Epithelial cell of proximal tubule (primary cell): ENCODE measurements around the gene IFNGR1. TPM values are rescaled to one million over a fixed set of nuclear protein-coding genes. Genes with fewer than 3 reads are reported as not detected.

Experiments used
- DNase-seq: peaks from one replicate; pipeline ENCODE4 v3.0.0-alpha.2; 2011; ENCODE audit warnings: low read depth
- H3K4me3 ChIP-seq: 2 replicates; pipeline ENCODE4 v1.5.1; 2011; ENCODE audit warnings: low read depth, mild to moderate bottlenecking, low read length
- total RNA-seq: library from RNA; depleted of rRNA; stranded (reverse); fragments of >200 nt; gene quantifications from 2 replicates; pipeline ENCODE4 v1.2.3, GENCODE V29; 2015
- TF ChIP-seq, protein P1 (sequence below): conservative IDR thresholded peaks from 2 replicates; pipeline ENCODE4 v1.5.1; 2012; ENCODE audit warnings: low read depth, mild to moderate bottlenecking, low read length

IFNGR1 gene
- total RNA-seq, 1 donor from 2014 or later: 27.2 TPM

DNA sequence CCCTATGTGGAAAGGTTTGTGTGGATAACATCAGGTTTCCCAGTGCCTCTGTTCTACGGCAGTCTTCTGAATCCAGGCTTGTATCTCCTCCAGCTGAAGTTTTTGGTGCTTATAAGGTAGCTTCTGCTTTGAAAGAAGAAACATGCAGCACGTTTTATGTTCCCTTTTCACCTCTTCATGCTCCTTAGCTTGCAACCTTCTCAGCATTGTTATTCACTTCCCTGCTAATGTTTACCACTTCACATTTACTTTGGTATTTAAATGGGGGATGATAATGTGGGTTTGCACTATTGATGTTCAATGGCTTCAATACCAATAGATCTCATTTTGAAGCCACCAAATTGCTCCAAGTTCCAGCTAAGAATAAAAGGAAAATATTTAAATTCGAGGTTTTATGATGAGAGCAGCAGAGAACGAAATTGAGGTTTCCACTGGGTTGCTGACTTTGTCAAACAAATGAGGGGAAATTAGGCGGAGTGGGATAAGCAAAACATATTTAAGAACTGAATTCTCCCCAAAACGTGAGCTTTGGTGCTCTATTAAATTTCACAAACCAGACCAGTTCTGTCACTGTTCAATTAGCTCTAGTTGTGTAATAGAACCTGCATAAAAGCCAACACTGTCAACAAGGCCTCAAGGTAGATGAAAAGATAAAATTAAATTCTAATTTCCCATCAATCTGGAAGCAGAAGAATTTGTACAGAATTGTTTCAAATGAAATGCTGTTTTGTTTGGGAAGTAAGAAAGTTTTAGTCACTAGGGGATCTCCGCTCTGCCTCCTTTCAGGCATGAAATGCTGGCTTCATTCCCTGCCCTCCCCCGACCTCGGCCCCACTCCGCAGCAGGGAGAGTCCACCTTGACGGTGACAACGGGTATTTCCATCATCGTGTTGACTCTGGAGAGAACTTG is 47.1 kb downstream of the IFNGR1 start:
- peak; percentile 51 for DNase-seq
- TF ChIP-seq, protein P1, sequence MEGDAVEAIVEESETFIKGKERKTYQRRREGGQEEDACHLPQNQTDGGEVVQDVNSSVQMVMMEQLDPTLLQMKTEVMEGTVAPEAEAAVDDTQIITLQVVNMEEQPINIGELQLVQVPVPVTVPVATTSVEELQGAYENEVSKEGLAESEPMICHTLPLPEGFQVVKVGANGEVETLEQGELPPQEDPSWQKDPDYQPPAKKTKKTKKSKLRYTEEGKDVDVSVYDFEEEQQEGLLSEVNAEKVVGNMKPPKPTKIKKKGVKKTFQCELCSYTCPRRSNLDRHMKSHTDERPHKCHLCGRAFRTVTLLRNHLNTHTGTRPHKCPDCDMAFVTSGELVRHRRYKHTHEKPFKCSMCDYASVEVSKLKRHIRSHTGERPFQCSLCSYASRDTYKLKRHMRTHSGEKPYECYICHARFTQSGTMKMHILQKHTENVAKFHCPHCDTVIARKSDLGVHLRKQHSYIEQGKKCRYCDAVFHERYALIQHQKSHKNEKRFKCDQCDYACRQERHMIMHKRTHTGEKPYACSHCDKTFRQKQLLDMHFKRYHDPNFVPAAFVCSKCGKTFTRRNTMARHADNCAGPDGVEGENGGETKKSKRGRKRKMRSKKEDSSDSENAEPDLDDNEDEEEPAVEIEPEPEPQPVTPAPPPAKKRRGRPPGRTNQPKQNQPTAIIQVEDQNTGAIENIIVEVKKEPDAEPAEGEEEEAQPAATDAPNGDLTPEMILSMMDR: no peak
- H3K4me3 ChIP-seq: no peak overlapping the region

DNA sequence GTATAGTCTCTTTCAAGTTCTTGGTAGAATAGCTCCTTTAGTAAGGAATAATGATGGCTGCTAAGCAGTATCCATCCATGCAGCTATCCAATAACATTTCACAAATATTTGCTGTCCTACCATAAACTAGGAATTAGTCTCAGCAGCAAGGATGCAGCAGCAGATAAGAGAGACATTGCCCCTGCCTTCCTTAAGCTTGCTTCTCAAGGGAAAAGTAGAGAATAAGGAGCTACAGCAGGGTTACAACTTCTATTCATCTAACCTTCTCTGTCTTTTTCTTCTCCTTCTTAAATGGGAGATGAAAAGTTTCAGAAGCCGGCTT is 48.2 kb downstream of the IFNGR1 start:
- no peak for DNase-seq
- TF ChIP-seq, protein P1: no peak

DNA sequence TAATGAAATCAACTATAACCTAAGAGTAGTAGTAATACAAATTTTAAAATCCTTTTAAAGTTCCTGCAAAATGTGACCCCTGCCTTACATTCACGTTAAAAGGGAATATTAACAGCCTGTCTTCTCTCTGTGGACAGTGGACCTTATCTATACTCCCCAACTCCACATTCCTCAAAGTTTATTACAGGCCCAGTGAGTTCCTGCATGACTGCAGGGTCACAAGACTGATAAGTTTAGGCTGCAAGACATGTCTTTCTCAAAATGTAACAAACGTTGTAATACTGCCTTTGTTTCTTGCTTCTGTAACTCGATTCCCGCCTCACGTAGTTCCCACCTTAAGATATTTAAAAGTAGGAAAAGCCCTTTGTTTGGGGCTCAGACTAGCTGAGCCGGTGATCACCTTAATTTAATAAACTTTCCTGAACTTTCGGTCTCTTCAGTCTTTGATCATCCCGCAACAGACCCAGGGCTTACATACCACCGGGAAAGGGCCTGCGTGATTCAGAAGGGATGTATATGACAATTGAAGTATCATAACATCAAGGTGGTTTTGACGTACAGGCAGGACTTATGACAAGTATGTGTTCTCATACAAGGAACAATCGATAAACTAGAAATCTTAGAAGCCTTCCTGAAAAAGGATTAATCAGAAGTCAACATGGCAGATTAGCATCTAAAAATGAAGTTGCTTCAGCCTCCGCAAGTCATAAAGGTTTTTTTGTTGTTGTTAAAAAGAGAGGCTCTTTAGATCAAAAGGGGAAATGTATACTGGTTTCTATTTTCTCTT is 48.7 kb downstream of the IFNGR1 start:
- H3K4me3 ChIP-seq: no peak overlapping the region
- TF ChIP-seq, protein P1: no peak
- no peak for DNase-seq

More for the DNA sequence above, 48.2 kb downstream of the IFNGR1 start:
- H3K4me3 ChIP-seq: no peak overlapping the region

DNA sequence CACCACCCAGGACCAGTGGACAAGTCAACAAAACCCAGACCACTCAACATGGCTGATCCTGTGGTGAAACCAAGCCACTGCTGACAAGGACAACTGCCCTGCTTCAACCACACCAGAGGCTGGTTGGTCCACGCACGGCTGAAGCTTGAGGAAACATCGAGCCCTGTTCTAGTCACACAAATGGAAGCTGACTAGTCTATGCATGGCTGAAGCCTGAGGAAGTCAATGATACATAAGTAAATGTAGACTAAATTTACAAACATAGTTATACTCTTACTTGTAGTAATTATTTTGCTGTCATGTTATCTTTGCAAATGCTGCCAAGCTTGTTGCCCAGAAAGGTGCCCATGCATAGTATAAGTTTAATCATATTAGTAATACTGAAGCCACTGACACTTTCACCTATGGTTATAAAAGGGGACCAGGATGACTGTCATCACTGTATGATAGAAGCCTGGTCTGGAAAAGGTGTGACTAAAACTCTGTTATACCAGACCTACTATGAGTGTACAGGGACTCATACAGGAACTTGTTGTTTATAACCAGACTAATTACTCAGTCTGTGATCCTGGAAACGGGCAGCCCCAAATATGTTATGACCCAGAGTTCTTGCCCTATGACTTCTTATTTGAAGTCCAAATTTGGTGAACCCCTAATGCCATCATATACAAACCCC is 51.3 kb downstream of the IFNGR1 start:
- no peak for DNase-seq
- TF ChIP-seq, protein P1: no peak
- no peak overlapping the region for H3K4me3 ChIP-seq

DNA sequence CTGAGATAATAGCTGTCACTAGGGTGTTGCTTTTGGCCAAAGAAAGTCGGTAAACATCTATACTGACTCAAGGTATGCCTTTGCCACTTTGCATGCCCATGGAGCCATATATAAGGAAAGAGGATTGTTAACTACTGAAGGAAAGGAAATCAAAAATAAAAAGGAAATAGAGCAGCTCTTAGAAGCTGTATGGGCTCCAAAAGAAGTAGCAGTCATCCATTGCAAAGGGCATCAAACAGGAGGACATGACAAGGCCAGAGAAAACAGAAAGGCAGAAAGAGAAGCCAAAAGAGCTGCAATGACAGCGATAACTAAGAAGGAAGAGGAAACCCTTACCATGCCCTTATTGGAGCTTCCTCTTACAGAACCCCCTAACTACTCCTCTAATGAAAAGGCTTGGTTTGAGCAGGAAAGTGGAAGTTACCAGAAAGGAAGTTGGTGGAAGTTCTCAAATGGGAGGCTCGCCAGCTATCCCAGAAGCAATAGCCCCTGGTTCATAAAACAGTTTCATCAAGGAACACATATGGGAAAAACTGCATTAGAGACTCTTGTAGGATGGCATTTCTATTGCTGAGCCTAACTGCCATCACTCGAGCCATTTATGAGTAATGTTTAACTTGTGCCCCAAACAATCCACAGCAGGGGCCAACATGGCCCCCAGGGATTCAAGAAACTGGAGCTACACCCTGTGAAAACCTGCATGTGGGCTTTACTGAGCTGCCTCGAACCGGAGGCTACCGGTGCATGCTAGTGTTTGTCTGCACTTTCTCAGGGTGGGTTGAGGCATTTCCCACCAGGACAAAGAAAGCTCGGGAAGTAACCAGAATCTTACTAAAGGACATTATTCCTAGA is 52.7 kb downstream of the IFNGR1 start:
- DNase-seq: no peak
- TF ChIP-seq, protein P1: no peak
- H3K4me3 ChIP-seq: no peak overlapping the region
